HG03060 (cell line): ENCODE results near the gene MARCO.

Source experiments
- ATAC-seq: cut with Tn5 transposase; IDR thresholded peaks from one replicate; pipeline ENCODE4 v1.9.1; 2021; ENCODE audit warnings: low read depth, moderate number of reproducible peaks; ENCODE audit not compliant: unreplicated experiment

Gene MARCO

GRCh38 chr2:118973542-118973951, 31.6 kb downstream of the MARCO start:
- no peak for ATAC-seq

GRCh38 chr2:118974103-118974993, 32.4 kb downstream of the MARCO start:
- ATAC-seq, result no peak

- ATAC-seq, result no peak
These were observed 33.1 kb downstream of the MARCO start for GRCh38 chr2:118975133-118975532.

- ATAC-seq, result no peak
These were observed 36.1 kb downstream of the MARCO start for GRCh38 chr2:118978064-118978463.

- no peak for ATAC-seq
These were observed 37.3 kb downstream of the MARCO start for GRCh38 chr2:118979152-118979861.

- no peak for ATAC-seq
These were observed 38.0 kb downstream of the MARCO start for GRCh38 chr2:118980022-118980421.

GRCh38 chr2:118980573-118980972, 38.6 kb downstream of the MARCO start:
- no peak for ATAC-seq

- no peak for ATAC-seq
These were observed 39.6 kb downstream of the MARCO start for GRCh38 chr2:118981632-118982031.

GRCh38 chr2:118982039-118982438, 40.0 kb downstream of the MARCO start:
- ATAC-seq, result no peak

GRCh38 chr2:118983133-118983532, 41.1 kb downstream of the MARCO start:
- ATAC-seq, result no peak

GRCh38 chr2:118983915-118984314, 41.9 kb downstream of the MARCO start:
- no peak for ATAC-seq

- ATAC-seq, result no peak
These were observed 44.7 kb downstream of the MARCO start for GRCh38 chr2:118986738-118987137.

- ATAC-seq, result no peak
These were observed 45.9 kb downstream of the MARCO start for GRCh38 chr2:118987886-118988285.

- no peak for ATAC-seq
These were observed 46.7 kb downstream of the MARCO start for GRCh38 chr2:118988706-118989105.

- ATAC-seq, result peak; percentile 53
These were observed 47.5 kb downstream of the MARCO start for GRCh38 chr2:118989481-118989880.

- ATAC-seq, result no peak
These were observed 49.0 kb downstream of the MARCO start for GRCh38 chr2:118990757-118991545.

GRCh38 chr2:118991554-118991953, 49.6 kb downstream of the MARCO start:
- ATAC-seq, result no peak

GRCh38 chr2:118992740-118993391, 50.9 kb downstream of the MARCO start:
- no peak for ATAC-seq

GRCh38 chr2:118993392-118993752, 51.4 kb downstream of the MARCO start:
- ATAC-seq, result no peak

- no peak for ATAC-seq
These were observed 52.2 kb downstream of the MARCO start for GRCh38 chr2:118994172-118994700.
